ENCODE measurements around the gene NTM. TPM values are rescaled to one million over a fixed set of nuclear protein-coding genes. Genes with fewer than 3 reads are reported as not detected.

NTM gene
- total RNA-seq, 4 donors from 2014 or later: 0.78 to 1.1 (median 0.88) TPM; not detected in 1

DNA sequence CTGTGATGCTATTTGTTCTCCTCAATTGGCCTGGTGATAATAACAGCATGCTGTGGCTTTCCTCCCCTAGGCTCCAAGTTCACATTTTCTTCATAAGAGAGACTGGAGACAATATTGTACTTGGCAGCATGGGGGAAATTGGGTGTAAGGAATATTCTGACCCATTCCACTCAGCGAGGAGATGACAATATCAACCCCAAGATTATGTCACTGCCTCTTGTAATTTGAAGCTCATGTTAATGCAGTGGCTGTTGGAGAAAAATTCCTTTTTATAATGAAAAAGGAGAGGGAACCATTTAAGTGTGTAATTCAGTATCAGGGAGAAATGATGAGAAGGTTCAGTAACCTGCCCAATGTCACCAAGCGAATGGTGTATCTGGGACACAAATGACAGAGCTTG, 665.8 kb downstream of the NTM start:
- intact Hi-C loops (cut with DNase I): no loop called here
- TF ChIP-seq, protein P1, sequence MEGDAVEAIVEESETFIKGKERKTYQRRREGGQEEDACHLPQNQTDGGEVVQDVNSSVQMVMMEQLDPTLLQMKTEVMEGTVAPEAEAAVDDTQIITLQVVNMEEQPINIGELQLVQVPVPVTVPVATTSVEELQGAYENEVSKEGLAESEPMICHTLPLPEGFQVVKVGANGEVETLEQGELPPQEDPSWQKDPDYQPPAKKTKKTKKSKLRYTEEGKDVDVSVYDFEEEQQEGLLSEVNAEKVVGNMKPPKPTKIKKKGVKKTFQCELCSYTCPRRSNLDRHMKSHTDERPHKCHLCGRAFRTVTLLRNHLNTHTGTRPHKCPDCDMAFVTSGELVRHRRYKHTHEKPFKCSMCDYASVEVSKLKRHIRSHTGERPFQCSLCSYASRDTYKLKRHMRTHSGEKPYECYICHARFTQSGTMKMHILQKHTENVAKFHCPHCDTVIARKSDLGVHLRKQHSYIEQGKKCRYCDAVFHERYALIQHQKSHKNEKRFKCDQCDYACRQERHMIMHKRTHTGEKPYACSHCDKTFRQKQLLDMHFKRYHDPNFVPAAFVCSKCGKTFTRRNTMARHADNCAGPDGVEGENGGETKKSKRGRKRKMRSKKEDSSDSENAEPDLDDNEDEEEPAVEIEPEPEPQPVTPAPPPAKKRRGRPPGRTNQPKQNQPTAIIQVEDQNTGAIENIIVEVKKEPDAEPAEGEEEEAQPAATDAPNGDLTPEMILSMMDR (IDR thresholded peaks at IDR 0.05): no peak
- TF ChIP-seq POLR2A (IDR thresholded peaks at IDR 0.05): no peak
- Histone ChIP-seq H3K27me3 (no peaks in the 10 kb centered on the region), H3K36me3 (no peaks in the 10 kb centered on the region), H3K27ac (no peak overlapping the region), H3K4me3 (replicated peaks in 1 of 3) (no peak overlapping the region), H3K9me3 (no peaks in the 10 kb centered on the region), H3K4me1 (no peaks in the 10 kb centered on the region)
- DNase-seq: no peak
- WGBS, 2 donors: 87 to 94% methylated on average over 2 of the region's 2 CpGs

GRCh38 chr11:132036746-132037466, 666.5 kb downstream of the NTM start:
- Histone ChIP-seq H3K36me3 (no peaks in the 10 kb centered on the region), H3K9me3 (no peaks in the 10 kb centered on the region), H3K27ac (no peak overlapping the region), H3K27me3 (no peaks in the 10 kb centered on the region), H3K4me1 (no peaks in the 10 kb centered on the region), H3K4me3 (replicated peaks in 1 of 3) (no peak overlapping the region)
- 76 to 79% methylated on average over 4 of the region's 4 CpGs for WGBS, 2 donors
- intact Hi-C loops (cut with DNase I): no loop called here
- DNase-seq: no peak
- TF ChIP-seq POLR2A (IDR thresholded peaks at IDR 0.05): no peak
- TF ChIP-seq, protein P1 (IDR thresholded peaks at IDR 0.05): no peak

GRCh38 chr11:132037467-132037862, 667.0 kb downstream of the NTM start:
- no peaks in the 10 kb centered on the region for H3K27me3 ChIP-seq
- WGBS, 2 donors: 96 to 97% methylated on average over 3 of the region's 3 CpGs
- no peaks in the 10 kb centered on the region for H3K9me3 ChIP-seq
- no peaks in the 10 kb centered on the region for H3K4me1 ChIP-seq
- DNase-seq: no peak
- intact Hi-C loops (cut with DNase I): no loop called here
- TF ChIP-seq POLR2A (IDR thresholded peaks at IDR 0.05): no peak
- TF ChIP-seq, protein P1 (IDR thresholded peaks at IDR 0.05): no peak
- no peaks in the 10 kb centered on the region for H3K36me3 ChIP-seq
- H3K27ac ChIP-seq: no peak overlapping the region
- no peak overlapping the region for H3K4me3 ChIP-seq (replicated peaks in 1 of 3)

- DNase-seq: no peak
- Histone ChIP-seq H3K27me3 (no peaks in the 10 kb centered on the region), H3K36me3 (no peaks in the 10 kb centered on the region), H3K9me3 (no peaks in the 10 kb centered on the region), H3K4me3 (replicated peaks in 1 of 3) (no peak overlapping the region), H3K4me1 (no peaks in the 10 kb centered on the region), H3K27ac (no peak overlapping the region)
- TF ChIP-seq, protein P1 (IDR thresholded peaks at IDR 0.05): no peak
- no peak for TF ChIP-seq POLR2A (IDR thresholded peaks at IDR 0.05)
- intact Hi-C loops (cut with DNase I): no loop called here
- 41 to 64% methylated on average over 4 of the region's 4 CpGs for WGBS, 2 donors
These were observed 667.5 kb downstream of the NTM start for GRCh38 chr11:132037956-132038355.

DNA sequence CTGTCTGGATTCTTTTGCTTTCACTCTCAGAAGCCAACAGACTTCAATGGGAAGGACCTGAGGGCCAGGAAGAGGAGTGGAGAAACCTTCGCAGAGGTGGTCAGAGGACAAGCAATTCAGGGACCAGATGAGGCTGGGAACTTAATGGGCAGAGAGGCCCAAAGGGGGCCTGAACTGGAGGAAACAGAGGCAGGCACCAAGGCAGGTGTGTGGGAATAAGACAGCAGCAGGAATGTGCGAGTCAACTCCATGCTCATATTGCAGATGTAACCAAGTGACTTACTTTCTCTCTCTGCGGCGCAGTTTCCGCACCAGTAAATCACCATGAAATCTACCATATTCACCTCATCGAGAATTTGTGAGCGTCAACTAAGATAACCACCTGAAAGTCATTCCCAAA, 669.1 kb downstream of the NTM start:
- Histone ChIP-seq H3K27ac (no peak overlapping the region), H3K9me3 (no peaks in the 10 kb centered on the region), H3K4me1 (no peaks in the 10 kb centered on the region), H3K4me3 (replicated peaks in 1 of 3) (no peak overlapping the region), H3K36me3 (no peaks in the 10 kb centered on the region), H3K27me3 (no peaks in the 10 kb centered on the region)
- WGBS, 2 donors: 91 to 96% methylated on average over 7 of the region's 7 CpGs
- TF ChIP-seq POLR2A (IDR thresholded peaks at IDR 0.05): no peak
- TF ChIP-seq, protein P1 (IDR thresholded peaks at IDR 0.05): no peak
- intact Hi-C loops (cut with DNase I): no loop called here
- DNase-seq: no peak
